ENCODE results near the gene RAB7A. TPM values are rescaled to one million over a fixed set of nuclear protein-coding genes. Genes with fewer than 3 reads are reported as not detected.

The RAB7A gene
- total RNA-seq = 131 and 139 TPM in 2 replicates

GRCh38 chr3:128726023-128727016 is at the start of gene RAB7A:
RAB7A (plus strand) TSS chr3:128726183; CDS start chr3:128795368, 69,185 bp downstream.

Small RNA genes within 50 kb of the gene (small RNA-seq; reads per million reads assigned to genes)
- gene RF00399 = not detected

Other genes starting within 250 kb of the RAB7A start
- gene GATA2, start 233.0 kb upstream of the RAB7A start, total RNA-seq = 24.5 and 38.3 TPM in 2 replicates
- gene RPN1, start 75.4 kb upstream of the RAB7A start, total RNA-seq = 426 and 447 TPM in 2 replicates
- 44.5 and 57.7 TPM in 2 replicates for gene ACAD9, start 153.4 kb downstream of the RAB7A start, total RNA-seq

All from thoracic aorta endothelial cell (primary cell).